H1 (cell line): ENCODE results near the gene PFN3. TPM values are rescaled to one million over a fixed set of nuclear protein-coding genes. Genes with fewer than 3 reads are reported as not detected.

Source experiments
- CTCF ChIA-PET: fragments of 300-600 bp; sonication (Branson Sonifier 250); formaldehyde crosslinking; loops from one replicate; lab custom pipeline; 2021; ENCODE audit not compliant: partially characterized antibody; lab: Charles Lee
- POLR2A ChIA-PET: fragments of 300-600 bp; sonication (Branson Sonifier 250); formaldehyde crosslinking; loops from one replicate; lab custom pipeline; 2021; ENCODE audit warnings: inconsistent platforms; ENCODE audit not compliant: partially characterized antibody; lab: Charles Lee
- DNase-seq, 2 experiments: peaks; one replicate each; pipeline versions ENCODE4 v3.0.0 to v3.0.0-alpha.2; 2010 to 2022; ENCODE audit warnings: low spot score in 2 of 2, low read depth in 1 of 2, mixed read lengths in 1 of 2
- FAIRE-seq: peaks from 2 replicates; lab custom pipeline; 2011; peaks lifted over from hg19 to GRCh38; lab: Jason Lieb, UNC
- H2AFZ ChIP-seq: 2 replicates; pipeline ENCODE4 v1.8.1; 2012; ENCODE audit warnings: low read length, inconsistent platforms
- H2AK5ac ChIP-seq: 2 replicates; pipeline ENCODE4 v1.6.1; 2013; ENCODE audit warnings: low read depth, low read length
- H2BK120ac ChIP-seq: replicated peaks from 2 replicates; pipeline ENCODE3; 2013; ENCODE audit warnings: low read depth, low read length, inconsistent platforms
- H2BK12ac ChIP-seq: 2 replicates; pipeline ENCODE4 v1.6.1; 2013; ENCODE audit warnings: low read depth, low read length
- H2BK15ac ChIP-seq: 2 replicates; pipeline ENCODE4 v1.6.1; 2013; ENCODE audit warnings: low read length
- H2BK20ac ChIP-seq: 2 replicates; pipeline ENCODE4 v1.6.1; 2013; ENCODE audit warnings: low read length
- H2BK5ac ChIP-seq: 2 replicates; pipeline ENCODE4 v1.6.1; 2013; ENCODE audit warnings: low read depth, low read length
- H3K14ac ChIP-seq: 2 replicates; pipeline ENCODE4 v1.6.1; 2013; ENCODE audit warnings: inconsistent platforms; ENCODE audit not compliant: insufficient read length
- H3K18ac ChIP-seq: 2 replicates; pipeline ENCODE4 v1.6.1; 2013; ENCODE audit warnings: low read length; ENCODE audit errors: extremely low read depth
- H3K23ac ChIP-seq: 2 replicates; pipeline ENCODE4 v1.6.1; 2013; ENCODE audit warnings: inconsistent platforms; ENCODE audit not compliant: insufficient read length
- H3K23me2 ChIP-seq: 2 replicates; pipeline ENCODE4 v1.6.1; 2013; ENCODE audit warnings: low read depth, low read length
- H3K27ac ChIP-seq: 2 replicates; pipeline ENCODE4 v1.6.1; 2011; ENCODE audit warnings: low read depth, low read length, inconsistent platforms
- H3K27me3 ChIP-seq, 4 experiments: replicated peaks in 1 of 4; 1 replicate in 1 of 4; 2 replicates in 3 of 4; pipeline versions ENCODE4 v1.6.1 to v1.8.1; 2011 to 2013; ENCODE audit warnings: low read length in 3 of 4, mild to moderate bottlenecking in 3 of 4, inconsistent platforms in 2 of 4, mixed read lengths in 2 of 4, moderate library complexity in 1 of 4; ENCODE audit not compliant: control insufficient read depth in 3 of 4, insufficient read depth in 3 of 4; ENCODE audit errors: extremely low read depth in 1 of 4
- H3K36me3 ChIP-seq, 4 experiments: 2 replicates each; pipeline versions ENCODE4 v1.6.1 to v1.8.1; 2011 to 2013; ENCODE audit warnings: mild to moderate bottlenecking in 4 of 4, low read length in 3 of 4, moderate library complexity in 2 of 4, control low read depth in 1 of 4, inconsistent platforms in 1 of 4; ENCODE audit not compliant: insufficient read depth in 4 of 4, control insufficient read depth in 2 of 4
- H3K4ac ChIP-seq: replicated peaks from 2 replicates; pipeline ENCODE3; 2013; ENCODE audit warnings: low read length, low read depth, mixed read lengths, inconsistent platforms; ENCODE audit not compliant: insufficient read length
- H3K4me1 ChIP-seq, 4 experiments: replicated peaks in 1 of 4; 1 replicate in 1 of 4; 2 replicates in 3 of 4; pipeline versions ENCODE4 v1.6.1 to v1.8.1; 2011 to 2013; ENCODE audit warnings: low read length in 3 of 4, inconsistent platforms in 2 of 4, mixed read lengths in 1 of 4; ENCODE audit not compliant: insufficient read depth in 4 of 4, control insufficient read depth in 3 of 4
- H3K4me2 ChIP-seq, 2 experiments: 2 replicates each; pipeline versions ENCODE4 v1.6.1 to v1.8.1; 2011 to 2013; ENCODE audit warnings: low read depth in 2 of 2, low read length in 2 of 2, control low read depth in 1 of 2, inconsistent platforms in 1 of 2, mild to moderate bottlenecking in 1 of 2; ENCODE audit not compliant: insufficient read depth in 1 of 2
- H3K4me3 ChIP-seq, 4 experiments: fragments of 200-600, 300-600 bp in 1 of 4; sonication (generic), shearing (Covaris generic), sonication (Bioruptor Twin) in 1 of 4; 2 replicates each; pipeline versions ENCODE4 v1.5.1 to v1.8.1; 2011 to 2016; ENCODE audit warnings: low read length in 4 of 4, low read depth in 3 of 4, control low read depth in 2 of 4, inconsistent platforms in 2 of 4, mild to moderate bottlenecking in 2 of 4, mixed read lengths in 1 of 4, moderate library complexity in 1 of 4; ENCODE audit not compliant: insufficient read depth in 2 of 4; ENCODE audit errors: extremely low read depth in 1 of 4
- H3K56ac ChIP-seq: replicated peaks from 2 replicates; pipeline ENCODE3; 2013; ENCODE audit warnings: low read depth, mild to moderate bottlenecking, mixed read lengths, low read length, inconsistent platforms; ENCODE audit not compliant: insufficient read length
- H3K79me1 ChIP-seq: 2 replicates; pipeline ENCODE4 v1.6.1; 2013; ENCODE audit warnings: low read depth, low read length, control low read depth
- H3K79me2 ChIP-seq, 2 experiments: 2 replicates each; pipeline versions ENCODE4 v1.6.1 to v1.8.1; 2012 to 2013; ENCODE audit warnings: low read length in 2 of 2, mild to moderate bottlenecking in 2 of 2, inconsistent platforms in 1 of 2; ENCODE audit not compliant: insufficient read depth in 2 of 2, control insufficient read depth in 1 of 2
- H3K9ac ChIP-seq, 4 experiments: replicated peaks in 1 of 4; 1 replicate in 1 of 4; 2 replicates in 3 of 4; pipeline versions ENCODE4 v1.6.1 to v1.8.1; 2011 to 2013; ENCODE audit warnings: low read depth in 3 of 4, low read length in 3 of 4, control low read depth in 2 of 4, mild to moderate bottlenecking in 2 of 4, moderate library complexity in 2 of 4, inconsistent platforms in 1 of 4; ENCODE audit errors: extremely low read depth in 1 of 4
- H3K9me3 ChIP-seq, 2 experiments: 2 replicates each; pipeline versions ENCODE4 v1.6.1 to v1.8.1; 2012 to 2013; ENCODE audit warnings: mild to moderate bottlenecking in 2 of 2, moderate library complexity in 2 of 2, control low read depth in 1 of 2, inconsistent platforms in 1 of 2, low read depth in 1 of 2, low read length in 1 of 2, mixed read lengths in 1 of 2; ENCODE audit not compliant: insufficient read depth in 2 of 2
- H4K20me1 ChIP-seq, 2 experiments: replicated peaks in 1 of 2; 2 replicates each; pipeline versions ENCODE3 to v1.8.1; 2011 to 2013; ENCODE audit warnings: inconsistent platforms in 2 of 2, low read length in 2 of 2, mild to moderate bottlenecking in 1 of 2; ENCODE audit not compliant: insufficient read depth in 2 of 2, control insufficient read depth in 1 of 2
- H4K5ac ChIP-seq: 2 replicates; pipeline ENCODE4 v1.6.1; 2013; ENCODE audit warnings: low read length, low read depth, mixed read lengths, inconsistent platforms; ENCODE audit not compliant: insufficient read length
- H4K8ac ChIP-seq: 2 replicates; pipeline ENCODE4 v1.8.0; 2013; ENCODE audit warnings: mild to moderate bottlenecking, moderate library complexity, low read length, inconsistent platforms; ENCODE audit not compliant: insufficient read depth; ENCODE audit errors: extremely low read depth
- H4K91ac ChIP-seq: replicated peaks from 2 replicates; pipeline ENCODE3; 2013; ENCODE audit warnings: low read length, mixed read lengths, inconsistent platforms; ENCODE audit not compliant: insufficient read length
- ASH2L ChIP-seq: fragments of 200-600, 300-600 bp; sonication (generic); IDR thresholded peaks from one replicate; pipeline ENCODE4 v1.7.1; 2017; ENCODE audit warnings: low read length
- NRF1 ChIP-seq: IDR thresholded peaks from 2 replicates; pipeline ENCODE4 v1.6.1; 2011; ENCODE audit warnings: mild to moderate bottlenecking, low read depth, low read length, improper control_type of control experiment
- PHF8 ChIP-seq: fragments of 200-600 bp; sonication (generic); conservative IDR thresholded peaks from 2 replicates; pipeline ENCODE4 v1.7.1; 2012; ENCODE audit warnings: low read depth, mild to moderate bottlenecking, inconsistent platforms, low read length, moderate library complexity
- RBBP5 ChIP-seq: IDR thresholded peaks from 2 replicates; pipeline ENCODE4 v1.7.1; 2012; ENCODE audit warnings: low read depth, mild to moderate bottlenecking, inconsistent platforms, low read length, moderate library complexity, borderline replicate concordance
- TEAD4 ChIP-seq: IDR thresholded peaks from 2 replicates; pipeline ENCODE4 v1.6.1; 2012; ENCODE audit warnings: low read depth, low read length, inconsistent platforms, mixed read lengths
- WGBS, 2 experiments: shearing (Covaris generic) in 1 of 2; methylation state at CpG; one replicate each; pipeline versions ENCODE4 v1.1.6 to v1.1.7; 2013 to 2015; ENCODE audit warnings: low lambda C conversion rate in 2 of 2, mixed read lengths in 2 of 2, inconsistent platforms in 1 of 2, low coverage in 1 of 2, missing lambda C conversion rate in 1 of 2; ENCODE audit not compliant: insufficient replicate concordance in 2 of 2, insufficient coverage in 1 of 2, insufficient read length in 1 of 2; ENCODE audit errors: extremely low coverage in 1 of 2, missing lambda C conversion rate in 1 of 2; 5-methylcytosine and 5-hydroxymethylcytosine counted together
- polyA plus RNA-seq, 7 experiments: library from polyadenylated mRNA; depleted of rRNA in 3 of 7; stranded (reverse) in 5 of 7; unstranded in 2 of 7; fragments of >200 nt in 5 of 7; fragments of 200-250 nt in 2 of 7; gene quantifications; 1 replicate in 5 of 7; 2 replicates in 1 of 7; 4 replicates in 1 of 7; pipeline versions ENCODE4 v1.2.1 to v1.2.3, GENCODE V29; 2011 to 2013; ENCODE audit warnings: missing spikeins in 2 of 7, mixed read lengths in 2 of 7
- total RNA-seq: library from RNA; stranded (reverse); fragmentation: NEBNext Ultra II Directional; extraction: Animal tissue kit (Norgen Biotek cat#: 25700); gene quantifications from 2 replicates; pipeline ENCODE4 v1.2.1, GENCODE V29; 2021

PFN3 gene
- total and polyA plus RNA-seq, 2 of the 8 experiments (the other 6 are each of a cell fraction or from before 2014, with no cell fraction given) = not detected

DNA sequence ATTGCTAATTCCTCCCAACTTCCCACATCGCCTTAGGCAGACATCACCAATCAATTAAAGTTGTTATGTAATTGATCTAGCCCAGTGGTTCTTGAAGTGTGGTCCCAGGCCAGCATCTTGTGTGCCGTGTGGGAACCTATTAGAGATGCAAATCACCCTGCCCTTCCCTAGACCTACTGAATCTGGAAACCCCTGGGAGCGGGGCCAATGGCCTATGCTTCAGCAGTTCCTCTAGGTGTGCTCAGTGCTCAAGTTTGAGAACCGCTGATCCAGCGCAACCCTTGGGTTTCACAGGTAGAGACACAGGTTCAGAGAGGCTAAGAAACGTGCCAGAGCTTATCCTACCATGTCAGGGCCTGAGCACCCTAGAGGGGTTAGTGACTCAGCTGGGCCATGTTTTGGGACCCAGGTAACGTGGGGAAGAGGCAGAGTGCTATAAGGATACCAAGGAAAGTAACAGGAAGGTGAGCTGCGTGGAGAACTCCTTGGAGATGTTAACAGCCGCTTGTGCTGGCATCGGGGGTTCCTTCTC is 11.9 kb downstream of the PFN3 start:
- H3K23me2 ChIP-seq = no peaks in the 10 kb centered on the region
- no peak overlapping the region for H2BK120ac ChIP-seq
- no peak for TF ChIP-seq ASH2L
- no peak for TF ChIP-seq TEAD4
- TF ChIP-seq PHF8 = no peak
- no peak for TF ChIP-seq RBBP5
- TF ChIP-seq NRF1 = no peak
- no peak overlapping the region for H2BK12ac ChIP-seq
- H3K56ac ChIP-seq = no peak overlapping the region
- no peak overlapping the region for H4K8ac ChIP-seq
- H3K18ac ChIP-seq = no peak overlapping the region
- peaks cover 0 to 18% (median 10%) of the 10 kb centered on the region in 4 experiments; a peak in 6 of 7 replicates for H3K27me3 ChIP-seq
- POLR2A ChIA-PET = interaction anchor here (1.3 to 4.2 kb wide), 5 partner anchors 10 to 101 kb away, joined by 4 to 51 read pairs (median 10); no protein-coding TSS in a partner anchor
- no peak overlapping the region for H3K4me2 ChIP-seq
- no peaks in the 10 kb centered on the region for H4K20me1 ChIP-seq
- no peak overlapping the region for H2AFZ ChIP-seq
- H3K36me3 ChIP-seq = no peaks in the 10 kb centered on the region
- no peaks in the 10 kb centered on the region for H3K79me2 ChIP-seq
- H3K4ac ChIP-seq = no peak overlapping the region
- FAIRE-seq (no peak), DNase-seq (no peak)
- no peak overlapping the region for H3K9ac ChIP-seq
- H2BK5ac ChIP-seq = no peak overlapping the region
- CTCF ChIA-PET = interaction anchor here (1.2 to 18.7 kb wide), 8 partner anchors 14 to 113 kb away, joined by 3 to 430 read pairs (median 22); partner anchors contain the start of genes PFN3 and PRR7
- 89% methylated on average over 10 of the region's 10 CpGs; no CpG with 5 or more reads in 1 of the 2 experiments for WGBS, 2 experiments
- no peak overlapping the region for H3K27ac ChIP-seq
- H2AK5ac ChIP-seq = no peak overlapping the region
- no peaks in the 10 kb centered on the region for H3K79me1 ChIP-seq
- H3K14ac ChIP-seq = no peak overlapping the region
- H3K23ac ChIP-seq = no peak overlapping the region
- no peaks in the 10 kb centered on the region for H3K9me3 ChIP-seq
- H4K5ac ChIP-seq = no peak overlapping the region
- no peak overlapping the region for H2BK20ac ChIP-seq
- no peak overlapping the region for H2BK15ac ChIP-seq
- H3K4me3 ChIP-seq = no peak overlapping the region
- peaks cover 0 to 3% (median 0%) of the 10 kb centered on the region in 4 experiments; a peak in 4 of 7 replicates for H3K4me1 ChIP-seq
- no peak overlapping the region for H4K91ac ChIP-seq
